ENCODE data around the gene ARHGAP1.

DNA sequence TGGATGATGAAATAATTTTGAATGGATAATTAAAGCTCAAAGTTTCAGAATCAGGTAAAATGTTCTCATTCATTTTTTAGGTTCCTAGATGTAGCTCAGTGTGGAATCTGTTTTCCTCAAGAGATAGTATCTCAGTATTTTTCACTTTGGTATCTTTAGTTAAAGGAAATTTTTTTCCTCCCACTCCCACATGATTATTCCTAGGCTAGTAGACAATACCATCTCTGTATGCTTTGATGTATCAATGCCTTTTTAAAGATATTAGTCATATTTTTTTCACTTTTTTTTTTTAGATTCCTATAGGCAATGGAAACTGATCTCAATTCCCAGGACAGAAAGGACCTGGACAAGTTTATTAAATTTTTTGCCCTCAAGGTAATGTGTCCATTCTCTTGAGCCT, 56.4 kb downstream of the ARHGAP1 start:
- no peak for TF ChIP-seq CTCF (IDR thresholded peaks at IDR 0.05)
- no peak for TF ChIP-seq POLR2A (IDR thresholded peaks at IDR 0.05)
